GM23338 (cell line): ENCODE results near the gene CLPX. TPM values are rescaled to one million over a fixed set of nuclear protein-coding genes. Genes with fewer than 3 reads are reported as not detected.
A peak's percentile ranks its signal among the peaks of the same experiment; 100 is the strongest.

ENCODE experiments used
- ATAC-seq: fragments of 200-7000 bp; cut with Tn5 transposase; 3 replicates; pipeline ENCODE4 v1.9.1; 2020
- DNase-seq: peaks from one replicate; pipeline ENCODE4 v3.0.0-alpha.2; 2015; ENCODE audit warnings: low spot score
- H2AFZ ChIP-seq: fragments of 200-600 bp; sonication (generic); 2 replicates; pipeline ENCODE4 v1.8.0; 2016; ENCODE audit warnings: antibody characterized with exemption, mild to moderate bottlenecking, moderate library complexity
- H3F3A ChIP-seq: fragments of 200-600 bp; sonication (generic); replicated peaks from 2 replicates; pipeline ENCODE4 v1.8.0; 2017; ENCODE audit warnings: antibody characterized with exemption, mixed run types, low read depth
- H3K27ac ChIP-seq: fragments of 200-600 bp; sonication (generic); 2 replicates; pipeline ENCODE4 v1.6.1; 2016; ENCODE audit warnings: low read depth
- H3K27me3 ChIP-seq: fragments of 200-600 bp; sonication (generic); 2 replicates; pipeline ENCODE4 v1.8.0; 2016; ENCODE audit warnings: mild to moderate bottlenecking, mixed run types, moderate library complexity; ENCODE audit not compliant: insufficient read depth
- H3K36me3 ChIP-seq: fragments of 200-600 bp; sonication (generic); 2 replicates; pipeline ENCODE4 v1.8.0; 2016; ENCODE audit warnings: mild to moderate bottlenecking; ENCODE audit not compliant: insufficient read depth
- H3K4me1 ChIP-seq: fragments of 200-600 bp; sonication (generic); 2 replicates; pipeline ENCODE4 v1.8.0; 2016; ENCODE audit warnings: mild to moderate bottlenecking, moderate library complexity; ENCODE audit not compliant: insufficient read depth
- H3K4me2 ChIP-seq: fragments of 200-600 bp; sonication (generic); 2 replicates; pipeline ENCODE4 v1.7.1; 2017; ENCODE audit warnings: mixed run types
- H3K4me3 ChIP-seq: fragments of 200-600 bp; sonication (generic); 2 replicates; pipeline ENCODE4 v1.6.1; 2016; ENCODE audit warnings: mixed run types
- H3K79me2 ChIP-seq: fragments of 200-600 bp; sonication (generic); replicated peaks from 2 replicates; pipeline ENCODE4 v1.8.0; 2017; ENCODE audit warnings: mild to moderate bottlenecking; ENCODE audit not compliant: insufficient read depth
- H3K9me2 ChIP-seq: fragments of 200-600 bp; sonication (generic); 2 replicates; pipeline ENCODE4 v1.8.0; 2017; ENCODE audit not compliant: insufficient read depth
- H4K20me1 ChIP-seq: fragments of 200-600 bp; sonication (generic); replicated peaks from 2 replicates; pipeline ENCODE4 v1.8.0; 2017; ENCODE audit warnings: mild to moderate bottlenecking; ENCODE audit not compliant: insufficient read depth
- H3K27ac Mint-ChIP-seq: 2 replicates; pipeline ENCODE4 v1.8.0; 2020; ENCODE audit warnings: inconsistent platforms, mild to moderate bottlenecking, moderate library complexity, mixed read lengths
- H3K27me3 Mint-ChIP-seq: 3 replicates; pipeline ENCODE4 v1.8.0; 2022; ENCODE audit warnings: low read depth, mild to moderate bottlenecking, moderate library complexity, mixed read lengths, inconsistent platforms; ENCODE audit not compliant: insufficient read depth, poor library complexity
- H3K36me3 Mint-ChIP-seq: 3 replicates; pipeline ENCODE4 v1.8.0; 2021; ENCODE audit warnings: low read depth, mild to moderate bottlenecking, inconsistent platforms, moderate library complexity, mixed read lengths
- H3K4me1 Mint-ChIP-seq: 3 replicates; pipeline ENCODE4 v1.8.0; 2020; ENCODE audit warnings: mild to moderate bottlenecking, inconsistent platforms, mixed read lengths
- H3K4me3 Mint-ChIP-seq: 3 replicates; pipeline ENCODE4 v1.8.0; 2021; ENCODE audit warnings: moderate library complexity, mild to moderate bottlenecking, inconsistent platforms, mixed read lengths
- H3K9me3 Mint-ChIP-seq: 3 replicates; pipeline ENCODE4 v1.8.0; 2020; ENCODE audit warnings: moderate library complexity, mild to moderate bottlenecking, inconsistent platforms, mixed read lengths
- CREB1 ChIP-seq: fragments of 250-450 bp; sonication (Bioruptor Pico); IDR thresholded peaks from 2 replicates; pipeline ENCODE4 v1.5.0; 2020; ENCODE audit warnings: low read depth, mild to moderate bottlenecking, moderate library complexity
- CTCF ChIP-seq, 2 experiments: fragments of 200-600 bp in 1 of 2; sonication (generic) in 1 of 2; conservative IDR thresholded peaks; 2 replicates each; pipeline versions ENCODE4 v1.5.1 to v1.6.1; 2016 to 2017; ENCODE audit warnings: antibody characterized with exemption in 2 of 2, low read depth in 2 of 2, mild to moderate bottlenecking in 2 of 2, moderate library complexity in 1 of 2
- EZH2 ChIP-seq: fragments of 200-600 bp; sonication (generic); IDR thresholded peaks from one replicate; pipeline ENCODE4 v1.8.0; 2017; ENCODE audit warnings: antibody characterized with exemption, mild to moderate bottlenecking, low read depth; ENCODE audit not compliant: unreplicated experiment
- EZH2phosphoT487 ChIP-seq: fragments of 200-600 bp; sonication (generic); IDR thresholded peaks from one replicate; pipeline ENCODE4 v1.8.1; 2018; ENCODE audit warnings: antibody characterized with exemption; ENCODE audit not compliant: unreplicated experiment
- JUNB ChIP-seq: IDR thresholded peaks from one replicate; pipeline ENCODE4 v1.6.1; 2016; ENCODE audit warnings: antibody characterized with exemption; ENCODE audit not compliant: unreplicated experiment
- NANOG ChIP-seq: IDR thresholded peaks from 2 replicates; pipeline ENCODE4 v1.6.1; 2016; ENCODE audit warnings: antibody characterized with exemption, borderline replicate concordance
- POLR2AphosphoS5 ChIP-seq: IDR thresholded peaks from 2 replicates; pipeline ENCODE4 v1.6.1; 2016; ENCODE audit warnings: antibody characterized with exemption, low read depth
- REST ChIP-seq: IDR thresholded peaks from one replicate; pipeline ENCODE4 v1.6.1; 2018; ENCODE audit warnings: antibody characterized with exemption; ENCODE audit not compliant: unreplicated experiment
- STAT1 ChIP-seq: IDR thresholded peaks from one replicate; pipeline ENCODE4 v1.6.1; 2016; ENCODE audit warnings: antibody characterized with exemption; ENCODE audit not compliant: unreplicated experiment
- ZNF114 ChIP-seq: fragments of 250-450 bp; sonication (Bioruptor Pico); IDR thresholded peaks from 2 replicates; pipeline ENCODE4 v1.5.0; 2020; ENCODE audit warnings: mild to moderate bottlenecking, moderate library complexity
- ZNF331 ChIP-seq: fragments of 250-450 bp; sonication (Bioruptor Pico); IDR thresholded peaks from 2 replicates; pipeline ENCODE4 v1.5.0; 2020; ENCODE audit warnings: low read depth, mild to moderate bottlenecking, moderate library complexity
- ZNF462 ChIP-seq: fragments of 250-450 bp; sonication (Bioruptor Pico); IDR thresholded peaks from 2 replicates; pipeline ENCODE4 v1.5.0; 2020; ENCODE audit warnings: mild to moderate bottlenecking, moderate library complexity
- polyA plus RNA-seq: library from polyadenylated mRNA; unstranded; fragments of >200 nt; fragmentation: Nextera tagmentation; extraction: Ambion mirVana; gene quantifications from 2 replicates; pipeline ENCODE4 v1.2.1, GENCODE V29; 2016
- total RNA-seq: library from RNA; depleted of rRNA; stranded (reverse); fragments of >200 nt; shearing (Covaris generic); gene quantifications from 2 replicates; pipeline ENCODE4 v1.2.3, GENCODE V29; 2014
- TF ChIP-seq, protein P1 (sequence below): IDR thresholded peaks from 2 replicates; pipeline ENCODE4 v1.6.1; 2016; ENCODE audit warnings: antibody characterized with exemption

CLPX gene
- total and polyA plus RNA-seq, 2 experiments from 2014 or later, result 18.9 to 40.6 TPM

- H3K36me3 Mint-ChIP-seq, result no peaks in the 10 kb centered on the region
- no peak overlapping the region for H3K4me3 ChIP-seq
- H3K4me3 Mint-ChIP-seq, result no peak overlapping the region
- DNase-seq (no peak), ATAC-seq (no peak)
- no peaks in the 10 kb centered on the region for H3K9me2 ChIP-seq
- H3K79me2 ChIP-seq, result no peaks in the 10 kb centered on the region
- H3K4me2 ChIP-seq, result no peak overlapping the region
- H3K36me3 ChIP-seq, result no peaks in the 10 kb centered on the region
- H3K27ac Mint-ChIP-seq, result 0 out of 2 replicates have a peak overlapping the region, but pooled peaks have one; percentile 23
- H3K27ac ChIP-seq, result no peak overlapping the region
- no peaks in the 10 kb centered on the region for H3K9me3 Mint-ChIP-seq
- H3K4me1 ChIP-seq, result peaks cover 5% of the 10 kb centered on the region; the same call in 1 of the 2 replicates
- H2AFZ ChIP-seq, result no peak overlapping the region
- 0 out of 2 replicates have a peak, but pooled peaks cover 3% of the 10 kb centered on the region for H3F3A ChIP-seq
- peaks cover 4% of the 10 kb centered on the region; the same call in 1 of the 3 replicates for H3K4me1 Mint-ChIP-seq
- H3K27me3 ChIP-seq, result peaks cover 13% of the 10 kb centered on the region
- TF ChIP-seq POLR2AphosphoS5 (no peak), ZNF331 (CRISPR knock-in tag) (no peak), ZNF114 (no peak), ZNF462 (CRISPR knock-in tag) (no peak), EZH2phosphoT487 (no peak), EZH2 (no peak), CREB1 (CRISPR knock-in tag) (no peak), JUNB (no peak), CTCF (conservative IDR thresholded peaks at IDR 0.05; ENCODE audit: low read depth in 2 of 2) (no peak), NANOG (no peak), REST (no peak), STAT1 (no peak)
- TF ChIP-seq, protein P1, sequence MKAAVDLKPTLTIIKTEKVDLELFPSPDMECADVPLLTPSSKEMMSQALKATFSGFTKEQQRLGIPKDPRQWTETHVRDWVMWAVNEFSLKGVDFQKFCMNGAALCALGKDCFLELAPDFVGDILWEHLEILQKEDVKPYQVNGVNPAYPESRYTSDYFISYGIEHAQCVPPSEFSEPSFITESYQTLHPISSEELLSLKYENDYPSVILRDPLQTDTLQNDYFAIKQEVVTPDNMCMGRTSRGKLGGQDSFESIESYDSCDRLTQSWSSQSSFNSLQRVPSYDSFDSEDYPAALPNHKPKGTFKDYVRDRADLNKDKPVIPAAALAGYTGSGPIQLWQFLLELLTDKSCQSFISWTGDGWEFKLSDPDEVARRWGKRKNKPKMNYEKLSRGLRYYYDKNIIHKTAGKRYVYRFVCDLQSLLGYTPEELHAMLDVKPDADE, result no peak
- H4K20me1 ChIP-seq, result no peaks in the 10 kb centered on the region; the same call in 1 of the 2 replicates
- H3K27me3 Mint-ChIP-seq, result peaks cover 11% of the 10 kb centered on the region
These were observed 79.0 kb downstream of the CLPX start for GRCh38 chr15:65106011-65106590.
